ENCODE results near the gene MIS12. TPM values are rescaled to one million over a fixed set of nuclear protein-coding genes. Genes with fewer than 3 reads are reported as not detected.
A peak's percentile ranks its signal among the peaks of the same experiment; 100 is the strongest.

Gene MIS12
- total and polyA plus RNA-seq, 2 of the 13 experiments (the other 11 are each of a cell fraction or from before 2014, with no cell fraction given), result 13.4 to 28.0 TPM

- TF ChIP-seq ZSCAN29 (CRISPR knock-in tag; conservative IDR thresholded peaks at IDR 0.05) (no peak), NR2F6 (IDR thresholded peaks at IDR 0.05) (no peak), NR2F6 (CRISPR knock-in tag; IDR thresholded peaks at IDR 0.05) (no peak), GTF3A (CRISPR knock-in tag; conservative IDR thresholded peaks at IDR 0.05) (no peak), RERE (CRISPR knock-in tag; IDR thresholded peaks at IDR 0.05; ENCODE audit: low read depth) (no peak), SP1 (IDR thresholded peaks at IDR 0.05) (no peak), SP1 (CRISPR knock-in tag; IDR thresholded peaks at IDR 0.05) (peak; percentile 74), RFX3 (CRISPR knock-in tag; IDR thresholded peaks at IDR 0.05) (peak; percentile 92), BCL3 (CRISPR knock-in tag; IDR thresholded peaks at IDR 0.05) (no peak), ZMYM4 (CRISPR knock-in tag; IDR thresholded peaks at IDR 0.05) (peak; percentile 71; the same call in 1 of the 2 replicates), ASH2L (IDR thresholded peaks at IDR 0.05; ENCODE audit: insufficient read length, low read depth, low read length) (no peak), CREB3 (CRISPR knock-in tag; IDR thresholded peaks at IDR 0.05) (no peak), ZNF768 (CRISPR knock-in tag; IDR thresholded peaks at IDR 0.05) (peak; percentile 77), FOXP1 (IDR thresholded peaks at IDR 0.05) (no peak), FOXP1 (CRISPR knock-in tag; IDR thresholded peaks at IDR 0.05) (no peak), MXD1 (CRISPR knock-in tag; IDR thresholded peaks at IDR 0.05) (0 out of 2 replicates have a peak, but pooled peaks have one; percentile 26), PAX8 (CRISPR knock-in tag; IDR thresholded peaks at IDR 0.05; ENCODE audit: borderline replicate concordance) (no peak), CHD4 (IDR thresholded peaks at IDR 0.05; ENCODE audit: borderline replicate concordance, low read length) (no peak), ATF1 (CRISPR knock-in tag; IDR thresholded peaks at IDR 0.05) (no peak), TCF12 (IDR thresholded peaks at IDR 0.05) (no peak), TCF12 (CRISPR knock-in tag; IDR thresholded peaks at IDR 0.05) (no peak)
Observed at GRCh38 chr17:5500589-5501391, 14.4 kb downstream of the MIS12 start (continued).

All from HepG2 (cell line).